ENCODE data around the gene GPR107.

The GPR107 gene

DNA sequence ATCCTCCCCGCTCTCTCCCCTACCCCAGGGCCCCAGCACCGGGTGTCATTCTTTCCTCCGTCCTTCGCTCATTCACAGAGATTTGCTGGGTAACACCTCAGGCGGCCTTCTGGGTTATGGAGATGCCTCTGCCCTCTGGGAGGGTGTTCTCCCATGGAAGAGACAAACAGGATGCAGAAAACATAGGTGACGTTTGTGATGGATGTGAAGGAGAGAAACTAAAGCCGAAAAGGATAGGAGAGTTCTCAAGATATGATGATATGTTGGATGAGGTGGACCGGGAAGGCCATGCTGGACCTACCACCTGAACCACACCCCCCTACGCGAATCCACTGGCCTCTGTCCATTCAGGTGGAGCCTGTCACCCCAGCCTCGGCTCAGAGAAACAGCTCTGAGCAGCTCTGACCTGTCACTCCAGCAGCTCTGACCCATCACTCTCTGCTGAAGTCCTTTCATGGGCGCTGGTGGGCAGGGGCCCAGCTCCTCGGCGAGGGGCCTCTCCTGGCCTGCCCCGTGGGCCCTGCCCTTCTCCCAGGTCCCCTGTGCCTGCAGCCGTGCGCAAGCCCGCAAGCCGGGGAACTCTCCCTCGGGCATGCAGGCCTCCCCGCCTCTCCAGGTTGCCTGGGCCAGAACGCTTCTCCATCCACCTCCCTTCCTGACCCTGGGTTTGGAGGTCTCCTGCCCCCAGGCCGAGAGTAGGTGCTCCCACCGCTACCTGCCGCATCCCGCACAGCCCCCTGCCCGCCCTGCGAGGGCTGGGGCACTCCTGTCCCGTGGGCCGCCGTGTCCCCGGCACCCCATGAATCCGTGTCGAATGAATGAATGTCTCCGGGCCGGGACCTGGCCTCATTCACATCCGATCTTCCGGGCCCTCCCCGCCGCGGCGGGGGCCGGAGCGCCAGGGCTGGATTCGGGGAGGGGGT is 117.8 kb downstream of the GPR107 start:
- TF ChIP-seq, protein P1, sequence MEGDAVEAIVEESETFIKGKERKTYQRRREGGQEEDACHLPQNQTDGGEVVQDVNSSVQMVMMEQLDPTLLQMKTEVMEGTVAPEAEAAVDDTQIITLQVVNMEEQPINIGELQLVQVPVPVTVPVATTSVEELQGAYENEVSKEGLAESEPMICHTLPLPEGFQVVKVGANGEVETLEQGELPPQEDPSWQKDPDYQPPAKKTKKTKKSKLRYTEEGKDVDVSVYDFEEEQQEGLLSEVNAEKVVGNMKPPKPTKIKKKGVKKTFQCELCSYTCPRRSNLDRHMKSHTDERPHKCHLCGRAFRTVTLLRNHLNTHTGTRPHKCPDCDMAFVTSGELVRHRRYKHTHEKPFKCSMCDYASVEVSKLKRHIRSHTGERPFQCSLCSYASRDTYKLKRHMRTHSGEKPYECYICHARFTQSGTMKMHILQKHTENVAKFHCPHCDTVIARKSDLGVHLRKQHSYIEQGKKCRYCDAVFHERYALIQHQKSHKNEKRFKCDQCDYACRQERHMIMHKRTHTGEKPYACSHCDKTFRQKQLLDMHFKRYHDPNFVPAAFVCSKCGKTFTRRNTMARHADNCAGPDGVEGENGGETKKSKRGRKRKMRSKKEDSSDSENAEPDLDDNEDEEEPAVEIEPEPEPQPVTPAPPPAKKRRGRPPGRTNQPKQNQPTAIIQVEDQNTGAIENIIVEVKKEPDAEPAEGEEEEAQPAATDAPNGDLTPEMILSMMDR (IDR thresholded peaks at IDR 0.05), result no peak
- TF ChIP-seq ZFX (IDR thresholded peaks at IDR 0.05; ENCODE audit: borderline replicate concordance), result no peak
- no peak overlapping the region for H3K27ac ChIP-seq

DNA sequence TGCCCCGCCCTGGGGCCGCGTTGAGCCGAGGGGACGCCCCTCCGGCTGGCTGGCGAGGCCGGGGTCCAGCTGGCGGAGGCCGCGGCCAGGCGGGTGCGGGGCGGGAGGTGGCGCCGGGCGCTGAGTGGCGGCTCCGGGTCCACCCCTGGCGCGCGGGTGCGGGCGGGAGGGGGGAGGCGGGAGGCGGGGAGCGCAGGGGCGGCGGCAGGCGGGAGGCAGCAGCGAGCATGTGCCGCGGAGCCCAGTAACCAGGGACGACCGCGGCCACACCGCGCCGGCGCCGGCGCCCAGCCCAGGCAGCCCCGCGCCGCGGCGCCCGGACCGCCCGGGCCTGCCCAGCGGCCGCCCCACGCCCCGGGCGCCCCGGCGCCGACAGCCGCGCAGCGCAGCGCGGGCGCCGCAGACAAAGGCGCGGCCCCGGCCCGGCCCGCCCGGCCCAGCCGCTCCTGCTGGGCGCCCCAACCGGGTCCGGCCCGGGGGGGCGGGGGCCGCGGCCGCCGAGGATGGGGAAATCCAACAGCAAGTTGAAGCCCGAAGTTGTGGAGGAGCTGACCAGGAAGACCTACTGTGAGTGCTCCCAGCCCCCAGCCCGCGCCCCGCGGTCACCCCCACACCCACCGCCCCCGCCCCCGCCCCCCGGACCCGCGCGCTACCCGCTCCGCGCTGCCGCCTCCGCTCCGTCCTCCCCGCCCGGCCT is 118.6 kb downstream of the GPR107 start, which contains the start of gene NCS1:
TSS of gene NCS1 (plus strand) at position 244 of the 697 bp plus-strand sequence. CDS start at position 504, 260 bp downstream.
- TF ChIP-seq ZFX (IDR thresholded peaks at IDR 0.05; ENCODE audit: borderline replicate concordance), result no peak
- TF ChIP-seq, protein P1 (IDR thresholded peaks at IDR 0.05), result no peak
- H3K27ac ChIP-seq, result 0 out of 2 replicates have a peak within 1 kb of the TSS, but pooled peaks have one; percentile 18

DNA sequence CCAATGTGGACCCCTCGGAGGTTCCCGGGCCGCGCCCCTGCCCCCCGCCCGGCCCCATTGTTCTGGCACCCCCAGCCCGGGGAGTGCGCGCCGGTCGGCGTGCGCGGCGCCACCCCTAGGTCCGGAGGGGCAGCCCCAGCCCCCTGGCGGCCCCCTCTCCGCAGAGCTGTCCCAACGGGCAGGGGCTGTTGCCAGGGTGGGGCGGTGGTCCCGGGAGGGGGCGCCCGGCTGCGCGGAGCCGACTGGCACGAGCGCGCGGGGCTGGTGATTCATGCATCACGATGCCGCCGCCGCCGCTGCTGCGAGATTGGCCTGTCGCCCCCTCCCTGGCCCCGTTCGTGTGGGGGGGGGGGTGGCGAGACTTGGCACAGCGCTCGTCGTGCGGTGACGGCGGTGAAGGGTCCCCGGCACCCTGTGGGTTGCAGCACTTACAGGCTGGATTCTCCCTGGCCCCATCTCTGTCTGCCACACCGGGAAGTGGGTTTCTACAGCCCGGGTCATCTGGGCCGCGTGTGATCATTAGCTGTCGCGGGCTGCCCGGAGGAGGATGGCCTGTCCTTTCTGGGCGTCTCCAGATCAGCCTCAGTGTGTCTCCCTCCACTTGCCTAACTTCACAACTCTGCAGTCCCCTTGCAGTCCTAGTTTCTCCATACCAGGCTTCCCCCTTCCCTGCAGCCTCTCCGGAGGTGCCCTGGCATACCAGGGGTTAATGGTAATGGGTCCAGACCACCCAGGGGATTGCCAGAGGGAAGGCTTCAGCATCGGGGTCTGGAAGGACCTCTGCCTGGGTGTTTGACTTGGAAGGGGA is 119.4 kb downstream of the GPR107 start:
- no peak for TF ChIP-seq ZFX (IDR thresholded peaks at IDR 0.05; ENCODE audit: borderline replicate concordance)
- H3K27ac ChIP-seq, result 0 out of 2 replicates have a peak overlapping the region, but pooled peaks have one; percentile 18

GRCh38 chr9:130173666-130173983 is 119.9 kb downstream of the GPR107 start:
- TF ChIP-seq, protein P1 (IDR thresholded peaks at IDR 0.05), result no peak
- no peak for TF ChIP-seq ZFX (IDR thresholded peaks at IDR 0.05; ENCODE audit: borderline replicate concordance)
- H3K27ac ChIP-seq, result no peak overlapping the region

DNA sequence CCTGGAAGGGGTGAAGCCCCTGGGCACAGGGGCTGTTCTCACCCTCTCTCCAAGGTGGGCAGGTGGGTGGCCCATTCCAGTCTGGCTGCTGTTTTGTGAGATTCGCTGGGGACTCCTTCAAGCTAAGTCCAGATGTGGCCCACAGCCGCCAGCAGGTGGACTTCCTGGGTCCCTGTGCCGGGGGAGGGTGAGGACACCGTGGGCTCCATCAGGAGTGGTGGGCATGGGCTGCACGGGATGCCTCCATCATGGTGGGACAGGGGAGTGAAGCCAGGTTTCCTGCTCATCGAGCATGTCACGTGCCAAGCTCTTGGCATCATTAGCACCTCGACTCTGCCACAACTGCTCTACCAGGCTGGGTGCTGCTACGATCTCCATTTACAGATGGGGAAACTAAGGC is 120.3 kb downstream of the GPR107 start:
- TF ChIP-seq, protein P1 (IDR thresholded peaks at IDR 0.05), result no peak
- TF ChIP-seq ZFX (IDR thresholded peaks at IDR 0.05; ENCODE audit: borderline replicate concordance), result no peak
- H3K27ac ChIP-seq, result no peak overlapping the region

GRCh38 chr9:130174920-130175321 is 121.2 kb downstream of the GPR107 start:
- TF ChIP-seq ZFX (IDR thresholded peaks at IDR 0.05; ENCODE audit: borderline replicate concordance), result no peak
- TF ChIP-seq, protein P1 (IDR thresholded peaks at IDR 0.05), result no peak
- H3K27ac ChIP-seq, result no peak overlapping the region

GRCh38 chr9:130175355-130175754 is 121.6 kb downstream of the GPR107 start:
- no peak overlapping the region for H3K27ac ChIP-seq
- TF ChIP-seq, protein P1 (IDR thresholded peaks at IDR 0.05), result no peak
- no peak for TF ChIP-seq ZFX (IDR thresholded peaks at IDR 0.05; ENCODE audit: borderline replicate concordance)
